Measurements from ENCODE around the gene RBBP7.

Gene RBBP7

DNA sequence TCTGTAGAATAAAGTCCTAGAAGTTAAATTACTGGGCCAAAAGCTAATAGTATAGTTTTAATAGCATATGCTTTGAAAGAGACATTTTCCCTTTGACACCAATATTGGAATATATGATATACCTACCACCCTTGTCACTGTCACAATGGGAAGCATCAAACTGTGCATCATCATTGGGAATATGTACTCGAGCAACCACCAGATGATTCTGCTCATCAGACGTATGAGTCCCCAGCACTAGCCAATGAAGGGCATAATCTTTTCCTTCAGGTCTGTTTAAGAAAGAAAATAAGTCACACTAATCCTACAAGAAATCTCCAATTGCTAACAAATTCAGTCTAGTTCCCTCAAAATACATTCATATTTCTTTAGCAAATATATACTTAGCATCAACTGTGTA, 7.3 kb downstream of the RBBP7 start:
- ATAC-seq: no peak

DNA sequence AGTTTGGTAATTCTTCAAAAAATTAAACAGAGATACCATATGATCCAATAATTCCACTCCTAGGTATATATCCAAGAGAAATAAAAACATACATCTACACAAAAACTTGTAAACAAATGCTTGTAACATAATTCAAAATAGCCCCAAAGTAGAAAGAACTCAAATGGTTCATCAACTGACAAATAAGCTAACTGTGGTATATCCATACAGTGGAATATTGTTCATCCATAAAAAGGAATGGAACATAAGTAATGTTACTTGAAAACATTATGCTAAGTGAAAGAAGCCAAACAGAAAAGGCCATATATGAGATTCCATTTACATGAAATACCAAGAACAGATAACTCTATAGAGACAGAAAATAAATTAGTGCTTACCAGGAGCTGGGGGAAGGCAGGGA, 13.4 kb downstream of the RBBP7 start:
- no peak for ATAC-seq

DNA sequence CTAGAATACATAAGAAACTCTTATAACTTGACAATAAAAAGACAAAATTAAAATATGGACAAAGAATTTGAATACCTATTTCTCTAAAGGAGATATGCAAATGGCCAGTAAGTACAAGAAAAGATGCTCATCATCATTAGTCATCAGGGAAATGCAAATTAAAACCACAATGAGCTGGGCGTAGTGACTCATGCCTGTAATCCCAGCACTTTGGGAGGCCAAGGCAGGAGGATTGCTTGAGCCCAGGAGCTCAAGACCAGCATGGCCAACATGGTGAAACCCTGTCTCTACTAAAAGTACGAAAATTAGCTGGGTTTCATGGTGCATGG, 14.1 kb downstream of the RBBP7 start:
- peak; percentile 65 to 76 for ATAC-seq

DNA sequence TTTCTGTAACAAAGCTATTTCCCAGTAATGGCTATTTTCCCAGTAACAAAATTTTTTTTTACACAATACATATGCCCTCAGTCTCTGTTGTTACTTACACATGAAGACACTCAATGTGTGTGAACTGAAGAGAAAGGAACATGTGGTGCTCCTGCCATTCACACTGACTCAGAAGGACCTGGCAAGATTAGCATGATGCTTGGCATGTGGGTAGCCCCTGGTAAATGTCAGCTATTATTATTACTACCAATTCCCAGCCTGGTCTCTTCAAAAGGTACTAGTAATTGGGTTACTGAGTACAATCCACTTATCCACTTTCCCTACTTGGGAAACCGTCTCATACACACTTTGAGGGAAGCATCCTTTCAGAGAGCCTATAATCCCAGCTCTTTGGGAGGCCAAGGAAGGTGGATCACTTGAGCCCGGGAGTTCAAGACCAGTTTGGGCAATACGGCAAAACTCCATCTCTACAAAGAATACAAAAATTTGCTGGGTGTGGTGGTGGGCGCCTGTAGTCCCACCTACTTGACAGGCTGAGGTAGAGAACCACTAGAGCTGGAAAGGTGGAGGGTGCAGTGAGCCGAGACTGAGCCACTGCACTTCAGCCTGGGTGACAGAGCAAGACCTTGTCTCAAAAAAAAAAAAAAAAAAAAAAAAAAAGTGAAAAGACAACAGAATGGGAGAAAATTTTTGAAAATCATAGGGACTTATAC, 14.6 kb downstream of the RBBP7 start:
- ATAC-seq: peak; percentile 44 to 66

DNA sequence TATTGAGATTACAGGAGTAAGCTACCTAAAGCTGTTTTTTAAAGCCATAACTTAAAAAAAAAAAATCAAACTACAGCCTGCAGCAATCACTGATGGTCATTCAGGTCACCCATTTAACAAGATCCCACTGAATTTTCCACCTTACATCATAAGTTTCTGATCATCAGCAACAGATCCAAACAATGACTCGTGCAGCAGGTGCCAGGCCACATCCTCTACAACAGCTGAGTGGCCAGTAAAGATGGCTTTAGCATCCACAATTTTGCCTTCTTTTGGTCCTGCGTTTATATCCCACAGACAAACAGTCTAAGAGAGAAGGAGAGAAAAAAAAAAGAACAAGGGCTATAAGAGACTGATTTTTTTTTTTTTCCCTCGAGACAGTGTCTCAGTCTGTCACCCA, 16.6 kb downstream of the RBBP7 start:
- no peak for ATAC-seq

DNA sequence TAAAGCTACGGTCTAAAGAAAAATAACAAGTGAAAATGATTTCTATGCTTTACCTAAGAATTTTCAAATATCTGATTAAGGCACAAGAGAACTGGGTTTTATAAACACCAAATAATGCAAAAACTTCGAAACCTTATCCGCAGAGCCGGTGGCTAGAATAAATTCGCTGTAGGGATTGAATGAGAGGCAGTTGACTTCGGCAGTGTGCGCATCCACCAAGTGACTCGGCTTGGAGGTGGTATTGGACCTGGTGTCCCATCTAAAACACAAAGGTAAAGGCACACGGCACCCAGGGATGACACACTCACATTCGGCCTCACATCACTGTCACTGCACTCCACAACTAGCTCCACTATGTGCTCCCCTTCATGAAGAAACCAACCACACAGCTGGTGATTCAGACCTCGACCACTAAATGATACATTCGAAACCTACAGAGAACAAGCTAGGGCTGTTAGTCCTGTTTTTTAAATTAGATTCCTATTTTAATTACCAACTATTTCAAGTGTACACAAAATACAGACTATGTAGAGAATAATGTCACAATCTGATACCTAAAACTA, 17.5 kb downstream of the RBBP7 start:
- peak in 1 of 2 donors; percentile 82 for ATAC-seq

DNA sequence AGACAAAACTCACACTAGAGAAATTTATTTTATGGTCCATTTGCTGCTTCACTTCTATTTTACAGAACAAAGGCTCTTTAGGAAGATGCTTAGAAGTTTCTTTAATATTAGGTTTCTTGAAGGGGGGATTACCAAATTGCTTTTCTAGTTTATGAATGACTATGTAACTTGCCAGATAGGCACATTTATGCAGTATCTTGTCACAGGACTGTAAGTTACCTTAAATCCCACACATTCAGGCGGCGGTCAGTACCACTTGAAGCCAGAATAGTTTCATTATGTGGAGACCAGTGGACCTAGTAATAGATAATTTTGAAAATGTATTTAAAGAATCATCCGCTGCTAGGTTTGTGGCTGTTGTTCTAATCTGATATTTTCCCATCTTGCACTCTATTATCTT, 18.3 kb downstream of the RBBP7 start:
- no peak for ATAC-seq

DNA sequence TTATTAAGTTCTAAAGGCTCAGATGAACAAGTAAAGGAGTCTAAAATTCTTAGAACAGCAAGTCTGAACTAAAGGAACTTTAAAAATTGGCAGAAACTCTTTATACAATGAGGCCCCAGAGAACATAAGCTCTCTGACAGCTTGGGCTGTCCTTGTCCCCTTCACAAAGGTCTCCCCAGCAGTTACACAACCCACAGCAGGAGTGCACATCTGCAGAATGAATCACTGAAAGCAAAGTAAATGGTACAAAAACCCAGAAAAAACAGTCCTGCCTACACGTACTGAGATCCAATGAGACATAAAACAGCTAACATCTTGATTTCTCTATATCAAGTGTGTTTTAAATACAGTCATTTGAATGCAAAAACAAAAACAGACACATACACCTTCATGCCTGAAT, 18.7 kb downstream of the RBBP7 start:
- no peak for ATAC-seq

DNA sequence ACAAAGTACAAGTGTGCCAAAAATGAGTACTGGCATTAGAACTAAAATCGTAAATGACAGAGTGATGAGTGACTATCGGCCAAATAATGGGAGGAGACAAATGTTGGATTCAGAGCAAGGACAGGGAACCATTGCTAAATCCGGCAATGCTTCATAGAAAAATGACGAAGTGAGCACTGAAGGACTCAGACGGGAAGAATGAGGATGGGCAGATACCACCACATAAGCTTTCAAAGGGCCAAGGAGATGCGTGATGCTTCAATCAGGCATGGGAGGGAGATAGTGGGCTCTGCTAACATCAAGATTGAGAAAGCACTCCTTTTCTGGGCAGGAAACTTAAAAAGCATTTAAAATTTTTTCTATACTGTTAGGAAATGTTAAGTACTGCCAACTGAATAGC, 21.6 kb downstream of the RBBP7 start:
- no peak for ATAC-seq

DNA sequence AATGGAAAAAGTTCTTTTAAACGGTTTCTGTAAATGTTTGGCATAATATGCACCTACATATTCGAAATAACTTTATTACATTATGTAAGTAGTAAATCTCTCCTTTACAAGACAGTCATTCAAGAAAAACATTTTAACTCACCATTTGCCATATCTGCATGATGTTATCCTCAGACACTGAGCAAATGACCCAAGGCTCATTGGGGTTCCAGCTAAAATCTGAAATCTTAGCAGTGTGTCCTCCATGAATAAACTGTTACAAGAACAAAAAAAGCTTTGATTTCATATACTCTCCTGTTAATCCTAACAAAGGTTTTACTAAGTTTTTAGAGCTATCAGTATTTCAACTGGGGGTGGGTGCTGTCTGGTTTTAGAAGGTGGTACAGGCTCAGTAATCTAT, 24.5 kb downstream of the RBBP7 start:
- ATAC-seq: no peak

DNA sequence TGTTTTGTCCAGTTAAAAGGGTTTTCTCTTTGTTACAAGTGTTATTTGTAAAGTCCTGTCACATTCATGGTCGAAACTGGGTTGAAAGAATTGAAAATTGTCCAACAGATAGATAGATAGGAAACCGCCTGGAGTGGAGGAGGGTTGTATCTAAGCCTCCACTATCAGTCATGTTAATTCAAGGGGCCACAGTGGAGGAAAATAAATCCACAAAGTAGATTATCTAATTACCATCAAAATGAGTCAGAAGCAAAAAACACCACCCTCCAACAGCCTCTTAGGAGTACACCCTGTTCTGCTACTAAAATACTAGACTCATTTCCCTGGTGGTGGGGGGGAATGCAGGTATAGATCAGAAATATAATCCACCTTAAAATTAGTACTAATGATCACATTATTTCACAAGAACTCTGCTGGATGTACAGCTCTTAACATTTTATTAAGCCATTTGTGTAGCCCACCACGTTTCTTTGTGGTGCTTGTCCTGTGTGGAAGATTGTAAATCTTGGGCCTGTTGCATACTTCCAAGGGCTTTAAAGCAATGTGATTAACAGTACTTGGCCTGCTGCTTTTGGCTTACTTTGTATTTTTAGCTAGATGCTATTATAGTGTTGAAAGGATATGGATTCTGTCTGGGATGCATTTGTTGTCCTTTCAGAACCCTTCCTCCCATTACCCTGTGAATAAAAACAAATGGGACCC, 26.8 kb downstream of the RBBP7 start:
- ATAC-seq: peak in 1 of 2 donors; percentile 41

DNA sequence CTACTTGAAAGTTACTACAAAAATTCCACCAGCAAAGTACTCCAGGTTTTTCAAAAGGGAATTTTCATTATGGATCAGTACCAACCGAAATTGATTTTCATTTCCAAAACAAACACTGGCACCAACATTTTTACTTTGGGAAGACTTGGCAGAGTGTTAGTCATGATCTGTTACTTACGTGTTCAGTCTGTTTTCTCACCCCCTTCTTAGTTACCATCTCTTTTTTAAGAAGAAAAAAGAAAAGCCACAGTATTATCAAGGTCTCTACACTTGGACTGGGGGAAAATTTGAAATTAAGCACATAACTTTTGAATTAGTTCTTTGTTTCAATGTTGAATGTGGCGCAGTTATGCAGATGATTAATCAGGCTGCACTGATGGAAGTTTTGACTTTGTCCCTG, 27.5 kb downstream of the RBBP7 start:
- ATAC-seq: no peak

DNA sequence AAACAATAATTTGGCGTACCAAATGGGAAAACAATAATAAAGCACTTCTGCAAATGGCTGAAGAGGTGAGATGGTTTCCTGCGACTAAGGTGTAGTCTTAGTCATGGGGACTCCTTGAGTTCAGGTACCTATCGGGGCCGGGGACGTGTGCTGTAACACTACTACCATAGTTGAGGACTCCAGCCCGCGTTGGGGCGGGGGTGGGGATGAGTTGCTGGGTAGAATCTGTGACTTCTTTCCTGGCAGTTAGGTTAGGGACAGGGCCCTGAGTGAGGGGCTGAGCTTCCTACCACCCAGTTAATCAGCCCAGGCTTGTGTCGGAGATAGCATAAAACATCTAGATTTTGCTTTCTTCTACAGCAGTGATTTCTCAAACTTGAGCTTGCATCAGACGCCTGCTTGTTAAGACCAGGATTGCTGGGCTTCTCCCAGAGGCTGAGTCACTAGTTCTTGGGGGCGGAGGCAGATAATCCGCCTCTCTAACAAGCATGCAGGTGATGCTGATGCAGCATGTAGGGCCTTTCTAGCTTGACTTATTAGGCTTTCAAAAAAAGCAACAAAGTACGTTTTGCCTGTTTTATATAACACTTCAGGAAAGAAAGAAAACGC, 30.2 kb downstream of the RBBP7 start:
- ATAC-seq: no peak

DNA sequence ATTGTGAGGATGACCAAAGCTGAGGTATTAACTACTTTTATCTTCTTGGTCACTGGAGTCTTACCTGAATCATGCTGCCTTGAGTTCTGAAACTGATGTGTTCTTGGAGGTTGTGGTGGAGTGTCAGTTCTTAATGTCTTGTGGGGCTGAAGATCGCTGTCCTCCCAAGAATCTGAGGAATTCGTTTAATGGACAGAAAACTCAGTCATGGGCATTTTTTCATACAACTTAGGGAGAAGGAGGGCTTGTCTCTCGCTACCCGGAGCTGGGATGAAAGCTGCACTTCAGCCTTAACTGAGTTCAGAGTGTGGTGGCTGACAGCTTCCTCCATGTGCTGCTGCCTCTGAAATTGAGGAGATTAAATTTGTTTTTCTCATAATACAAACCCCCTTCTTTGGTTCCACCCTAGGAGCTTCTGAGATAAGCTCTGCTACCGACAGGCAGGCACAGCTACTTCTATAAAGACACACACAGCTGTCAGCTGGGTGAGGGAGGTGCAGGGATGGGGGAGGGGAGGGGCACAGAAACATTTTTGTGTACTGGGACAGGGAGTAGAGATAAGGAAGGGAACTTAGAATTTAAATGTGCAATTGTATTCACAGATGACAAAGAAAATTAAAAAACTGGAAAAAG, 30.8 kb downstream of the RBBP7 start:
- no peak for ATAC-seq

DNA sequence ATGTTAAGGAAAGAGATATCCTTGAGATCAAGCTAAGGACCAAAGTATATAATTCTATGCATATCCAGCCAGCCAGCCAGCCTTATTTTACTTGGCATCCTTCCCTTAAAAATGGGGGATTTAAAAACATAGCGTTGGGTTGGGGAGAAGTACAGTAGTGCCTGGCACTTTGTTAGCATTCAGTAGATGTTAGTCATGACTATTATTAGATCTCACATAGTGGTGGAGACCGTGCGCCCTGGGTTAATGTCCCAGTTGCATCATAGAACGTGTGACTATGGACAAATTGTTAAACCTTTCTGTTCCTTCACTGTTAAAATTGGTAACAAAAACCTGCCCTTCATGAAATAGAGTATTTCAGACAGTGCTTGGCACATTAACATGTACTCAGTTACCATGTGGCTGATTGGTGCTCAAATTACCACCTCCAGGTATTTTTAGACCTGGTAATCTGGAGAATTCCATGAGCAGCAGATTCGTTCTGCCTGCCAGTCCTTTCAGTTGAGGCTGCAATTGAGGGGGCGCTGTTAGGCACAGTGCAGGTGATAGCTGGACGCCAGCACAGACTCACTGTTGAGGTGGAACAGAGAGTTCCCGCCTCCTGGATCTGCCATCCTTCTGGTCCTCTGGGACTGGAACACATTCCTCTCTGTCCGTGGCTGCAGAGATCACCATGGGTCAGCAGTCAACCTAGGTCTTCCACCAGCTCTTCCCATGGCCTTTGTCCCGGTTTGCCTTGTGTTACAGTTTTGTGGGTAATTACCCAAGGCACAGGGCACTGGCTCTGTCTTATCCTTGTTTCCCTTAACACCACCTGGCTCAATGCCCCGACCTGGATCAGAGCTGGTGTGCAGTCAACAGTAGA, 31.7 kb downstream of the RBBP7 start:
- ATAC-seq: no peak

DNA sequence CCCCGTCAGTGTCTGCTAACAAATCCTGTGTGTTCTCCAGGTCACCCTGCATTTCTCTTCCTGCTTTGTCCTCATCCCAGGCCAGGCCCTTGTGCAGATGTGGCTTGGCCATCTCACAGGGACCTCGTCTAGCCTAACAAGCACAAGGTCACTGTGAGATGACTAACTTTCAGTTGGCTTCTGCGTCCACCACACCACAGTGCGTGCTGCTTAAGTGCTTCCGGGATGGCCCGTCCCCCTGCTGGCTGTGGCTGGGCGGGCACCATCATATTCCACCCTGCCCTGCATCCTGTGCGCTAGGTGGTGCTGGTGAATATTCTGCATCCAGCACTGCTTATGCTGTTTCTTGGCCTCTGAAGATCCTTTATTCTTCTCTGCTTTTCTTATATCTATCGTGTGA, 33.8 kb downstream of the RBBP7 start:
- peak in 1 of 2 donors; percentile 43 for ATAC-seq

DNA sequence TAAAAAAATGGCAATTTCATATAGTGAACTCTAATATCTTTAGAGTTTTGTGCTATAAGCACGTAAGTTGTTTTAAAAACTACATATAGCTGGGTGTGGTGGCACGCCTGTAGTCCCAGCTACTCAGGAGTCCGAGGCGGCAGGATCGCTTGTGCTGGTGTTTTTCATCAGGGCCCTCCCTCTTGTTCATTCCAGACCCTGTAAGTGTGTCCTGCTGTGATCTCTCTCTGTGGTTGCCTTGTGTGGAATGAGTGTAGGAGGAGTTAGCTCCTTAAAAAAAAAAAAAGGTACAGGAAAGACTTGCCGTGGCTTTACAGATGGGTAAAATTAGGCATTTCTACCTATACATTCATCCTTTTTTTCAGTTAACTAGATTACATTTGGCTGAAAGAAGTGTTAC, 35.4 kb downstream of the RBBP7 start:
- no peak for ATAC-seq

DNA sequence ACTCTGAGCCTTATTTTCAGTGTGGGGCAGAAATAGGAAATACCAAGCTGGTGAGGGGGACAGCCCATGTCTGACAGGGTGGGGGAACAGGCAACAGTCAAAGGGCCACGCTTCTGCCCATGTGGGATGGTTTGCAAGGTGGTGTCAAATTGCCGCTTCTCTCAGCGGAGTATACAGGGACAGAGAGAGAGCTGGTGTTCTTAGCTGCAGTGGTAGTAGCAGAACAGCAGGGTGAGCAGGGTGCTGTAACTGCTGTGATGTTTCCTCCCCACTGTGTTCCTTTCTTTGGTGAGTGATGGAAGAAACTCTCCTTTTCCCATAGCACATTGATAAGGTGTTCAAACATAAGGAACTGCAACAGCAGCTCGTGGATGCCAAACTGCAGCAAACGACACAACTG, 37.9 kb downstream of the RBBP7 start:
- no peak for ATAC-seq

DNA sequence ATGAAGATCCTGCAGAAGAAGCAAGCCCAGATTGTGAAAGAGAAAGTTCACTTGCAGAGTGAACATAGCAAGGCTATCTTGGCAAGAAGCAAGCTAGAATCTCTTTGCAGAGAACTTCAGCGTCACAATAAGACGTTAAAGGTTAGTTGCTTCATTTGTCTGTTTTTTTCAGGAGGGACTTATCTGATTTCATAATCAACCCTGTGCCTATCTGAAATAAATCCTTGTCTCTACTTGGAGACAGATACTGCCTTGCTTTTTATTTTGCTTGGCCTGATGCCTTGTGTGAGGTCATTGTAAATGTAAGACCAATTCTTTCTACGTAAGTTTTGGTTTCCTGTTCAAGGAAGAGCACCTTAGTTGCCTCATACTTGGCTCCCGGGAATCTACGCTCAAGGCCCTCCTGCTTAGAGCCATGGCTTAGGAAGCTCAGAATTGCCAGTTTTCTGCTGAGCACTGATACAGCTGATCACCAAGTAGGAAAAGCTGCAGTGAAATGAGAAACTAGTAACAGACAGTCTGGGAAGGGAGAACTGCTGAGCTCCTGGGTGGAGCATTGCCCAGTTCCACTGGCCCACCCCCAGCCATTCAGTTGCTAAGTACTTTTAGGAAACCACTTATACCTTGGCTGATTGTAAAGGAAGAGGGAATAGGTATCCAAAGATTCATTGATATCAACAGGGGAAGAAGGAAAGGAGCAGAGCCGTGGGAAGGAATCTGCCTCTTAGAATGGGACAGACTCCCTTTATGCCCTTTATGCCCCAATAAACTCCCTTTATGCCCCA, 41.8 kb downstream of the RBBP7 start:
- ATAC-seq: no peak

DNA sequence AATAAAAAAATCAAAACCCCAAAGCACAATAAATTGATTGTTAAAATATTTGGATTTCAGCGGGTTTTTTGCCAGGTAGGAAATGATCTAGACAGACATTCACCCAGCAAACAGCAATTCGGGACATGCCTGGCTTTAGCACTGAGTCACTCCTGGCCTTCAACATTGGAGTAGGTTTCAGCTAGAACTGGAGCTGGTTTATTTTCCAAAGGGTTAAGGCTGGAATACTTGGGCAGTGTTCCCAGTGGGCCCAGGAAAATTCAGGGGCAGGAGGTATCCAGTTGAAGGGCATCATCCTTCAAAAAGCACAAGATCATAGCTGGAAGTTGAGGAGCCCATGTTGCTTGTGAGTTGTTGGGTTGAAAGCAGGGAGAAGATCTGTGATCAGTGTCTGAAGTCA, 42.9 kb downstream of the RBBP7 start:
- no peak for ATAC-seq

DNA sequence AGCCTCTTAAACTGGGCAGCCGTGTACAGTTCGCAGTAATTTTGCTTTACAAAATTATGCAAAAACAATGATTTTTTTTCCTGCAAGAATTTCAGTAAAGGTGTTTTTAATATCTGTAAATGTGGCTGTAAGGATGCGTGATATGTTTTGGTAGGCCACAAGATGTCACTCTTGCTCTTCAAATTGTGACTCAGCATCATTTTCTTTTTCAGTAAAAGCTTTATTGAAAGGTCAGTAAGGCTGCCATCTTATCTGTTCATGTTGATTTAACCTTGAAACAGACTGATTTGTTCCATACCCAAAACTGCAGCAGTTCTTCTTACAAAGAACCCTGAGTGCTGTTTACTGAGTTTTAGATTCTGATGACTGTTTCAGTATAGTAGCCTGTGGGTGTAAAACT, 44.0 kb downstream of the RBBP7 start:
- peak; percentile 61 to 68 for ATAC-seq
